Endometrium (tissue), 2 donors: ENCODE data around the gene VPS72.

Experiments used
- FAIRE-seq: peaks from 2 replicates; lab custom pipeline; 2012; peaks lifted over from hg19 to GRCh38; lab: Jason Lieb, UNC
- donor health status: control.
- donor health status: control.

The VPS72 gene

DNA sequence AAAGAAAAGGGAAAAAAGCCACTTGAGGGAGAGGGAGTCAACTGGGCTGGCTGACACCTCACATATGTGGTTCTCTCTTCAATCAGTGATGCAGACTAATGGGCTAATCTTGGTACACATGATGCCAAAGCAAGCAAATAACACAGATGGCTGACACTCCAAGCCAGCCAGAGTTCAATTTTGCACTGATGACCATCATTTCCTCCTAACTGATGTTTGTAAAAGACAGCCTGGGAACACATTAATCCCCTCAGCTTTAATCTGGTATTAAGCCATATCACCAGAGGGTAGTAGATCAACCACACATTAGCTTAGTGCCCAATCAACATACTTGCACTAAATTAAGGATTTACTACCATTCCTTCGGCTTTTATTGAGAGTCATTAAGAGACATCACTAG is 2.8 kb downstream of the VPS72 start:
- FAIRE-seq = no peak

DNA sequence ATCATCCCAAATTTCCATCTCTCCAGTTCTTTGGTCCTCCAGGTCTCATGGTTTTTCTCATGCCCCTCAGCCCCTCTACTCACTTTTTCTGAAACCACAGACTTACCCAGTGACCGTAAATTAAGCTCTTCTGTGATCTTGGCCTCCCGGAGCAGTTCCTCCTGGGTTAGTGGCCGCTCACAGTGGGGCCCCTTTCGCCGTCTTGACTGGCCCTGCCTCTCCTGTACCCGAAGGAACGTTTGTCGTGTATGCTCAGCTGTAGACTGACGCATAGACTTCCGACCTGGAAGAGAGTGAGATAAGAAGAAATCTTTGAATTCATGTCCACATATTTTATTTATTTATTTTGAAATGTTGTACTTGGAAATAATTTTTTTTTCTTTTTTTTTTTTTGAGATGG is 5.8 kb downstream of the VPS72 start:
- FAIRE-seq = no peak

DNA sequence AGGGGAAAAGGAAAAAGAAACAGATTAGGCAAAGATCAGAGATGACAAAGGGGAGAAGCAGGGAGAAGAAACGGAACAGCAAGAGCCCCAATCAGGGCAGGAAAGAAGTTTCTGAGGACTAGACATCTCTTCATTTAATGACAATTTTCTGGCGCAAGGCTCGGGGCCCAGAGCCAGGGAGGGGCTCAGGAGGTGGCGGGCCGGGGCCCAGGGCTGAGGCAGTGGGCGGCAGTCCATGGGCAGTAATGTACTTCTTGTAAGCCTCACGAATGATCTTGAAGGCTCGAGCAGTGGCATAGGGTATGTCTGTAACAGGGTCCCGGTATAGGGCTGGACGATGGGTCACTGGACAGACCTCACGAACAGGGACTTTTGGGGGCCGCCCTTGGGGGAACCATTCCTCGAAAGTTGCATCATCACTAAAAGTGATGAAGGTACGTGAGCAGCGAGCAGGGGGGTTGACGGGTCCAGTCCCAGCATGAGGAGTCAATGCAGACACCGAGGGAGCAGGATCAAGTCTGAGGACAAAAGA is 13.4 kb downstream of the VPS72 start:
- FAIRE-seq = no peak

DNA sequence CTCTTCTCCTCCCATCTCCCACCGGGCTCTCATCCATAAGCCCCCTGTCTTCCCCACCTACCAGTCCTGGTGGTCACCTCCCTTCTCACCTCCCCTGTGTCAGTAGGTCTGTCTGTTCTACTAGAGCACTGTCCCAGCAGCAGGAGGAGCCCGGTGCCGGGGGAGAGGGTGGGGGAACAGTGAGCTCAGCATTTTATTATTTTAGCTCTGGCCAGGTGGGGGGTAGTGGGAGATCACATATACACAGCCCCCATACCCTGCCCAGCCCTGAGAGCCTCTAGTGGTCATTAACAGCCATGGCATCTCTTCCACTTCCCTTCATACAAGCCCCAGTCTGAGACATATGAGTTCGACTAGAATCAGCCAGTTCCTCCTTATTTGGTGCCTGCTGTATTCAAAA is 14.1 kb downstream of the VPS72 start, which contains the start of gene TMOD4:
TSS of gene TMOD4 (minus strand) at position 119 of the 400 bp plus-strand sequence. CDS start 1,106 bp downstream, outside the sequence.
- FAIRE-seq = no peak

DNA sequence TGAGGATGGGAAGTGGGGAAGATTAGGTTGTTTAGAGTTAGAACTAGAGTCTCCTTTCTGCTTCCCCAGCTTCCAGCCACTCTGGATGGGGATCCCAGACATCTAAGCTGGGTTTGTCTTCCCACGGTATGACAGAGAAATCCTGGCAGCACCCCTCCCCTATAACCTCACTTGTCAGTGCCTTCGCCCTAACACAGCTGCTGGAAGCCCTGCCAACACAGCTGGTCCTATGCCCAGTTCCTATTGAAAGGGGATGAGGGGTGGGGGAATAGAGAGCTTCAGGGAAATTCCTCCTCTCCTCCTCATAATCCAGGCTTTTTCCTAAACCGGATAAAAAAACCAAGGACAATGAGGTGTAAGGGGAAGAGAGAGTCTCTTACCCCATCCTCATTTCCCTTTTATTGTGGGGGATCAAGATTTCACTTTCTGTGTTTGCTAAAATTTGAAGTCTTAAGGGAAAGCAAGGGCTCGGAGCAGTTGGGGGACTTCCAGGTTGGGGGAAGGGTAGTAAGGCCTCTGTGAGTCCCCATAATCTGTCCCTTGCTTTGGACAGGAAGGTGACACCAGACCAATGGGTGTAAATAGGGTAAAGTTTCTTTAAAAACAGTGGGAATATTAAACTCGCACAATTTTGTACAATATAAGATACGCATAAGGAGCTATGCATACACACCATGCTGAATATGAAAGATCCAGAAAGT is 14.8 kb downstream of the VPS72 start:
- no peak for FAIRE-seq

DNA sequence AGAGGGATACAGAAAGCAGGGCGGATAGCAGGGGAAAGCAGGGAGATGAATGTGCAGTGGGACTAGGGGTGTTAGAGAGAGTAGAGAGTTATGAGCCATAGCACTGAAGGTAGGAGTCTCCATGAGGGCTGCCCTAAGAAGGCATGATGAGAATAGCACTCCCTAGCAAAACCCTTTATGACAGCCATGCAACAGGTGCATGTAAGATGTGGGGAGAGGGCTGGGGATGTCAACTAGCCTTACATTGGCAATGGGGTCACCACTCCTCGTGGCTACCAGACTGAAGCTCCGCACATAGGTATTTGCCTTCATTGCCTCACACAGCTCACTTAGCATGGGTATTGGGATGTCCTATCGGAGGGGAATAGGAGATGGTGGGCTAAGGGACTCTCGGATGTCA is 18.8 kb downstream of the VPS72 start:
- FAIRE-seq = no peak

DNA sequence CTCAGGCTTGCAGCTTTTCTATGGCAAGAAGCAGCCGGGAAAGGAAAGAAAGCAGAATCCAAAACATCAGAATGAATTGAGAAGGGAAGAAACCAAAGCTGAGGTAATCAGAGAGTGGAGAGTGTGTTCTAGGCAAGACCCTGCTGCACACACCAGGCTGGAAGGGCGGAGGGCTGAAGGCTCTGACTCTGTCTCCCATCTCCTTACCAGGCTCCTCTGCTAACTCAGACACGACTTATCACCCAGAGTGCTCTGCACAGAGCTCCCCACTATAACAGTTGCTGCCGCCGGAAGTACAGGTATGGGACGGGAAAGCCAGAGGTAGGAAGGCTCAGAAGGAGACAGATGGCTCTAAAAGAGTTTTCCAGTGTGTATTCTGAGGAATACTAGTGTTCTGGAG is 22.9 kb downstream of the VPS72 start:
- no peak for FAIRE-seq

DNA sequence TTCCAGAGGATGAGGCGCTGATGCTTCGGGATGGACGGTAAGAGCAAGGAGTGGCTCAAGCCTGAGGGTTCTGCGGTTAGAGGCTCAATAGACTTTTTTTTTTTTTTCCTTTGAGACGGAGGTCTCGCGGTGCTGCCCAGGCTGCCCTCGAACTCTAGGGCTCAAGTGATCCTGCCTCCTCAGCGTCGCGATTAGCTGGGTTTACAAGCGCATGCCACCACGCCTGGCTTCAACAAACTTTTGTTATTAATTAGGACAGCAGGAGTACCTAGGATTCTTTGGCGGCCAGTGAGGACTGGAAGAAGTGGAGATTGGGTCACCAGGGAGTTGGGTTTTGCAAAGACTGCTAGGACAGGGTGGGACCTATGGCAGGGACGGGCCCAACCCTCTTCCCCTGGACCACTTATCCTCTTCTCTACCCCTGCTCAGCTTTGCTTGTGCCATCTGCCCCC is 23.5 kb downstream of the VPS72 start:
- no peak for FAIRE-seq

DNA sequence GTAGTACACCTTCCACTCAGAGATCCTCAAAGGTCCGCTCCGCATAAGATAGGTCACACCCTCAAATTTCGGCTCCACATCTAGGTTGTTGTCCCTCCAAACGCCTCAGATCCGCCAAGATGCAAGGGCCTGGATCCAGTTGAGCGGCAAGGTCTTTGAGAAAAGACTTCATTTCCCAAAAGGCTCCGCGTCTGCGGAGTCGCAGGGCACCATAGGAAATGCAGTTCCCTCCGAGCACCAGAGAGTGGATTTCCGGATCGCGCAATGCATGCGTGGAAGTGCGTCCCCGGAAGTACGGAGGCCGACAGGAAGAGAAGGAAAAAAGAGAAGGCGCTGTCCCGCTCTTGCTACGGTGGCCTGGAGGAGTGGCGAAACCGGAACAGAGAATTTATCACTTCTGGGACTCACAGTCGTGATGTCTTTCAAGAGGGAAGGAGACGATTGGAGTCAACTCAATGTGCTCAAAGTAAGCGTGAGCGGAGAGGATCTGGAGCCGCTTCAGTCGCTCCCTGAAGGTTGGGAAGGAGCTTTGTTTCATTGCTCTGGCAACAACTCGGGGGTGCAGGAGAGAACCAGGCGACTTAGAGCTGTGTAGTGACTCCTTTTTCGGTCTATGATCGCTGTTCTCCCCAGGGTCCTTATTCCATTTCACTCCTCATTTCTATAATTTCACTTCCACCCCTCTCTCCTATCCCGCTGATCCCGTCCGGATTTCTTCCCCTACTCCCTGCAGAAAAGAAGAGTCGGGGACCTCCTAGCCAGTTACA is 24.1 kb downstream of the VPS72 start, which contains the start of the genes LYSMD1 and SCNM1:
TSS of gene LYSMD1 (minus strand) at position 165 of the 767 bp plus-strand sequence. CDS start 644 bp downstream, outside the sequence.
TSS of gene SCNM1 (plus strand) at position 407 of the 767 bp plus-strand sequence. CDS start at position 416, 9 bp downstream.
- FAIRE-seq = peak; percentile 98

DNA sequence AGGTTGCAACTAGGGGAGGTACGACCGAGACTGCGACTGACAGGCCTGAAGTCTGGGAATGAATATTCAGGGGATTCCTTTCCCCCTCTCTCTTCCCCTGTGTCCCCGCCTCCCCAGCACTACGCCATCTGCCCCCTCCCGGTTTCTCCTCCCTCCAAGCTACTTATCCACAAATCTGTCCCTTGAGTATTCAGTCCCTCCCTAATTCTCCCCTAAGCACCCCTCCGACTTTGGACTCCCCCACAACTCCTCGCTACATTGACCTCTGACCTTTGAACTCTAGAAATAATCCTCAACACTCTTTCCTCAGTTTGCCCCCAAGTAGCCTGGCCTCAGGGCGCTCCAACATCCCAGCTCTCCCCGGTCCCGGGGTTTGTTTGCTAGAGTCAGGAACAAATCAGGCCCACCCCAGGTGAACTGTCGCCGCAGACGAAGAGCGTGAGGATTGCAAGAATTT is 24.7 kb downstream of the VPS72 start:
- FAIRE-seq = no peak

DNA sequence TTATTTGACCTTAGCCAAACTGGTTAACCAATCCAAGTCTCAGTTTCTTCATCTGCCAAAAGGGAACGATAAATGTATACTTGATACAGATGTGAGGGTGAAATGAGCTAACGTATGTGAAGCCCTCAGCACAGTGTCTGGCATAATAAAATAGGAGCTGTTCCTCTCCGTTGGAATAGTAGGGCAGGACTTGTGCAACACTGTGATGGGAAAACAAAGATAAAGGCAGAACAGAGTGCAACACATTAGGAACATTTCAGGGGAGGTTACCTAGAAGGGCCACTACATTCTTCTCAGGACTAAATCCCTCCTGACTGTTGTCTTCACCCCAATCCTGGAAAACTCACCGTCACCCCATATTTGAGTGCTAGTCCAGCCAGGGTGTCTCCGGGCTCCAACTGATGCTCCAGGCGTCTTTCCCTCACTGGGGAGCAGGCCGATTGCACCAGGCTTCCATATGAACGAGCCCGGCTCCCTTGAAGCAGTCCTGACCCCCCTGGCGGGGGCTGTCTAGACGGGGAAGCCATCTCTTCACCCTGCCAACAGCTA is 25.2 kb downstream of the VPS72 start:
- FAIRE-seq = no peak

DNA sequence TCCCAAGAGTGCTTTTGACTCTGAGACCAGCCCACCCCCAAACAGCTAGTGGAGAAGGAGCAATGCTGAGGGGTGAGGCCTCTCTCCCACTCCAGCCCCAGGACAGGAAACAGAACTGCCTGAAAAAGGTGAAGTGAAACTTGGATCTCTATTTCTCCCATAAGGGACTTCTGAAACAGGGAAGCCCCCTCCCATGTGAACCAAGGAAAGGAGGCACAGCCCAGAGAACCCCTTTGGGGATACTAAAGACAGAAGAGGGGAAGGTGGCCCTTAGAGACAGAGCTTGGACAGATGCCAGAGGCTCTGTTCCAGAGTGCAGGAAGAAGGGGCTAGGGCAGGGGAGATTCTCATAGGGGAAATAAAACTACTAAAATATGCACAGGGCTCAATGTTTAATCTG is 30.6 kb downstream of the VPS72 start:
- FAIRE-seq = no peak

DNA sequence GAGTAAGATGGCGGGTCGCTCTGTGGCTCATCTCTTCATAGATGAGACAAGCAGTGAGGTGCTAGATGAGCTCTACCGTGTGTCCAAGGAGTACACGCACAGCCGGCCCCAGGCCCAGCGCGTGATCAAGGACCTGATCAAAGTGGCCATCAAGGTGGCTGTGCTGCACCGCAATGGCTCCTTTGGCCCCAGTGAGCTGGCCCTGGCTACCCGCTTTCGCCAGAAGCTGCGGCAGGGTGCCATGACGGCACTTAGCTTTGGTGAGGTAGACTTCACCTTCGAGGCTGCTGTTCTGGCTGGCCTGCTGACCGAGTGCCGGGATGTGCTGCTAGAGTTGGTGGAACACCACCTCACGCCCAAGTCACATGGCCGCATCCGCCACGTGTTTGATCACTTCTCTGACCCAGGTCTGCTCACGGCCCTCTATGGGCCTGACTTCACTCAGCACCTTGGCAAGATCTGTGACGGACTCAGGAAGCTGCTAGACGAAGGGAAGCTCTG is 31.2 kb downstream of the VPS72 start:
- FAIRE-seq = no peak

DNA sequence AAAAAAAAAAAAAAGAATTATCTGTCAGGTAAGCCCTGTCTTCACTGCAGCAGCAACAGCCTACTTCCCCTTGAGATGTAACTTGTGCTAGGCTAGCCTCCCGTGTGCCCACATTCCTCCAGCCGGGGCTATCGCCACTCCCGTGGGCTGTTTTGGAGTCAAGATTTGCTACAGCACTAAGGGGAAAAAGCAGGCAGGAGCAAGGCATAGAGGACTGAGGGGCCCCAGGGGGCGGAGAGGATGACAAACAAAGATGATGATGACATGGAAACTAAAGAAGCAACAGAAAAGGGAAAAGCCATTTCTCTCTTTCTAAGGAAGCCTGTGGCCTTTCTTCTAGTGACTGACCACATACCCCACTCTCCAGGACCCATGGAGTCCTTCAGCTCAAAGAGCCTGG is 31.7 kb downstream of the VPS72 start:
- FAIRE-seq = no peak

DNA sequence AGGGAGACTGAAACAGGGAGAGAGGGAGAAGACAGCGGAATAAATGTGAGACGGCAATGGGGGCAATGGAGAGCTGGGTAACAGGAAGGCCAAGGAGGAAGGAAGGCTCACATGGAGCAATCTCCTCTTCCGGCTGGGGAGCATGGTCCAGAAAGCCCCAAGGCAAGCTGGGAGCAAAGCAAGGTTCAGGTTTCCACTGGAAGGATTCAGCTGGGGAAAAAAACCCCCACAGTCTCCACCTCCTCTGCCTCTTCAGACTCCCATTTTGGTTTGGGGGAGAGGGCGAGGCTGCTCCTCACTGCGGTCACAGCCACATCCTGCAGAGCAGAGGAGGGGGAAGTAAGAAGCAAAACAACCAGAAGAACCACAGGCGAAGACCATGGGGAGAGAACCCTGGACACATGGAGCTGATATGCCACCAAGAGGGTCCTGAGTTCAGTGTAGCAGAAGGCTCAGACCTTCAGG is 32.9 kb downstream of the VPS72 start:
- FAIRE-seq = no peak

DNA sequence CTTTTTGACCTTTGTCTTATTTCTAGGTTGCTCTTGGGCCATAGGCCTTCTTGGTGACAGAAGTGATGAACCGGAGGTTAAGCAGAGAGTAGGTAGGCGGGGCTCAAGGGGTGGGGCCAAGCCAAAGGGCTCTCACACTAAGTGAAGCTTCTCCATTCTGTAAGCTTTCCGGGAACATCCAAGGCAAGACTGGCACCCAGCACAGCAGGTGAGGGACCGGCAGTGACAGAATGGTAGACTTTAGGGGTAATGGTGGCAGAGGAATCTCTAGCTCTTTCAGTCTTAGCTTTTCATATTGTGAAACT is 33.5 kb downstream of the VPS72 start, which contains the start of gene TNFAIP8L2:
TSS of gene TNFAIP8L2 (plus strand) at position 135 of the 305 bp plus-strand sequence. CDS start 2,049 bp downstream, outside the sequence.
- FAIRE-seq = no peak

DNA sequence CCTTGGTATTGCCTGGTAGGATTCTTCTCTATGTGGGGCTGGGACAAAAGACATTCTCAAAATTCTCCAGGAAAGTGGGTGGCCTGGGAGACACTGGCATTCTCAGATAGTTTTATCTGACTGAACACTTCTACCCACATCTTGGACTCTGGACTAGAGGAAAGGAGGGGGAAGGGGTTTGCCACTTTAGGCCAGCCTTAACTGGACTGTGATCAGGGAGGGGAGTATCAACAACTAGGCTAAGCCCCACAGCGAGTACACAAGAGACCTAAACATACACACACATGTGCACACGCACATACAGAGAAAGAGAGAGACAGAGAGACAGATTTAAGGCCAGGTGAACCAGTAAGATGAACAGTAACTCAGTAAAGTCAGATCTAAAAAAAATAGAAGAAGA is 42.3 kb downstream of the VPS72 start:
- FAIRE-seq = no peak

DNA sequence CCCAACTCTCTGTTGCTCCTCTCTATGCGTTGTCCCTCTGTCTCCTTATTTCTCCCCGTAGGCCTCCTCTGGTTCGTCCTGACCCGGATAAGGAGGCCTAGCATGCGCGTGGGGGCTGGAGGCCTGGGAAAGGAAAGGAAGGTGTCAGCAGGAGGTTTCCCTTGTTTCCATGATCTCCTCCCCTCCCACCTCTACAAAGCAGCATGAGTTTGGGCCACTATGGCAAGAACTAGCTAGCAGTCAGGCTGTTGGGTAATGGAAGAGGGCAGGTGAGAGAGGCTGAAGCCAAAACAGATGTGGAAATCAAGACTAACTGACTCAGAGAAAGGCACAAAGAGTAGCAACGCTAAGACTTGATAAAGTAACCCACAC is 42.9 kb downstream of the VPS72 start:
- FAIRE-seq = no peak

DNA sequence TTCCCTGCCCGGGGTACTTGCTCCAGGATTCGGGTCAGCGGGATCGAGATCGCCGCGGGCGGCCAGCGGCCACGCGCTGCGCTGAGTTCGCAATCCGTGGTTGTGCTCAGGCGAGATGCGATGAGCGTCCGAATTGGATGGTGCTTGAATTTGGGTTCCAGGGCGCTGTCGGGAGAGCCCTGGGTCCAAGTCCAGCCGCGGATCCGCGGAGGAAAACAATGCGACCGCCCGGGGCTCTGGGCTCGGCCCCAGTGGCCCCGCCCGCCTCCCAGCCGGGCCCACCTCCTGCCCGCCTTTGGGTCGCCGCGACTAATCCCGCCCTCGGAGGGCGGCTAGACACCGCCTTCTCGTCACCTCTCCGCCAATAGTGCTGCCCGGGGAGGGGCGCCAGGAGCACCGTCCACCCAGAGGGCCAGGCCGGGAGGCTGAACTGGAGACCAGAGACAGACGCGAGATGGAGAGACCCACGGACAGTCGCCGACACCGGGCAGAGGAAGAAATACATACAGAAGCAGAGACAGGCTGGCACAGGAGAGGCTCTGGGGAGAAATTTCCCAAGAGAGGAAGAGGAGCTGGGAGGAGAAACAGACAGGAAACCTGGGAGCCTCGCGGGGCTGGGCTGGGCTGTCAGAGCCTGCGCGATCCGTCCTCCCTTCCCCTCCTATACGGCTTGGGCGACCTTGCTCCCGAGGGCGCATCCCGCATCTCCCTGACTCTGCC is 43.4 kb downstream of the VPS72 start, which contains the start of gene SEMA6C:
TSS of gene SEMA6C (minus strand) at position 220 of the 720 bp plus-strand sequence. CDS start 4,010 bp downstream, outside the sequence.
- peak; percentile 60 for FAIRE-seq

DNA sequence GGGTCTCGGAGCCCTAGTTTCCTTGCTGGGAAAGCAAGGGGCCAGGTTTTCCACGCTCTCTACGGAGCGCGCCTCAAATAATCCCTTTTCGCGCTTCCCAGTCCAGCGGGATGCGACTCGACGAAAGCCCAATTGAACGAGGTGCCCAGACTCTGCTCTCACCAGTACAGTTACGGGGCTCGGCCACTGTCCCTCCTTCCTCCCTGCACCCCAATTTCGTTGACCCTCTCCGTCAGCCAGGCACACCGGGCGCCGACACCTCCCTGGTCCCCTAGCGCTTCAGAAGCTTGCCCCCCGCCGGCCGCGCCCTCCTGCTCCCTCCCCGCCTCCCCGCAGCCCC is 44.0 kb downstream of the VPS72 start:
- no peak for FAIRE-seq

DNA sequence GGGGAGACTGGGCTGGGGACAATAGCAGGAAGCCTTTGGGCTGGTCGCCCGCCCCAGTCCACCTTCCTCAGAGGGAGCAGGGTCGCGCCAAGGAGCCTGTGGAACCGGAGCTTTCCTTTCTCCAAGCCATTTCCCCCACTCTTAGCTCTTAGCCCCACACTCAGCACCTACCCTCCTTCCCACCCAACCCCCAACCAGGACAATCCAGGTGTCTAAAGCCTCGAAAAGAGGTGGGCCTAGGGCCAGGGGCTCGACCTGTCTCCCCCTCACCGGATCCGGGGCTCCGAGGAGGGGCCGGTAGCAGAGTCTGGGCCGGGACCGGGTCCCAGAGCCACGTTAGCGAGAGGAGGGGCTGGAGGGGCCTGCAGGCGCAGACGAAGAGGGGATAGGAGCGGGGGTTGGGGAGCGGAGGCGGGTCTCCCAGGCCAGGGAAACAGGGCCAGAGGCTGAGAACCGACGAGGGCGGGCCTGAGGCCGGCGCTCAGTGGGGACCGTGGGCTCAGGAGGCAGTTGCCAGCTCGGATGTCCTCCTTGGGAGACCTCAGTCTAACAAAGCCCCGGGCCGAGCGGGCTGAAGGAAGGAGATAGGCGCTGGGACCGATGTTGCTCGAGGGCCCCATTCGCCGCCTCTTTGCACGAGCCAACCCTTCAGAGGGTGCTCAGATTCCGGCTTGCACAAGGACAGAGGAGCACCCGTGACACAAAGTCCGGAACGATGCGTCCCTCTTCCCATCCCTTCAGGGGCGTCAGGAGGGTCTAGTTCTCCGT is 44.5 kb downstream of the VPS72 start:
- no peak for FAIRE-seq
